GM18868 (cell line): ENCODE results near the gene TIAL1.

ENCODE experiments used
- ATAC-seq: cut with Tn5 transposase; IDR thresholded peaks from one replicate; pipeline ENCODE4 v1.9.1; 2021; ENCODE audit warnings: mild to moderate bottlenecking, moderate library complexity; ENCODE audit not compliant: unreplicated experiment

The TIAL1 gene

DNA sequence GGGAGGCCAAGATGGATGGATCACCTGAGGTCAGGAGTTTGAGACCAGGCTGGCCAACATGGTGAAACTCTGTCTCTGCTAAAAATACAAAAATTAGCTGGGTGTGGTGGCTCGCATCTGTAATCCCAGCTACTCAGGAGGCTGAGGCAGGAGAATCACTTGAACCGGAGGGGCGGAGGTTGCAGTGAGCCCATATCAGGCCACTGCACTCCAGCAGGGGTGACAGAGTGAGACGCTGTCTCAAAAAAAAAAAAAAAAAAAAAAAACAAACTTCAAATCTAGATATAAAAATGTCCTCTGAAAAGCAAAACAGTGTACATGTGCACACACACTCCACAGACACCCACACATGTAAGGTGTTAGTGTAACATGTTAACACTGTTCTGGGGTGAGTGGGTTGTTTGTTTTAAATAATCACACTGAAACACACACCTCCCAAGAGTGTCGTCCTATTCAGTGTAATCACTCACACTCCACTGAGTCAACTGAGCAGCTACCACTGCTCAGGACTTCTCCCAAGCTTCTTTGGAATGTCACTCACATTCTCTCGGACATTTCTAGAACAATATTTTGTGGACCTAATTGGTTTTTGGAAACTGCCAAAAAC lies 41.5 kb downstream of the TIAL1 start:
- no peak for ATAC-seq

DNA sequence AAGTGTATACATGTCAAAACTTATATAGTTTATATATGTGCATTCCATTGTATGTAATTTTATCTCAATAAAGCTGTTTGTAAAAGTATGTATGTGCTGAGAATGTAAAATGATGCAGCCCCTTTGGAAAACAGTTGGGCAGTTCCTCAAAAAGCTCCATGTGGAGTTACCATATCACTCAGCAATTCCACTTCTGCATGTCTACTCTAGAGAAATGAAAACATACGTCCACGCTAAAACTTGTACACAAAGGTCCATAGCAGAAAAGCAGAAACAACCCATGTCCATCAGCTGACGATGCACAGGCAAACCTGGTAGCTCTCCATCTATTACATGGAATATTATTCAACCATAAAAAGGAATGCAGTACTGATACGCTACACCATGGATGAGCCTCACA lies 45.9 kb downstream of the TIAL1 start:
- ATAC-seq, result no peak

DNA sequence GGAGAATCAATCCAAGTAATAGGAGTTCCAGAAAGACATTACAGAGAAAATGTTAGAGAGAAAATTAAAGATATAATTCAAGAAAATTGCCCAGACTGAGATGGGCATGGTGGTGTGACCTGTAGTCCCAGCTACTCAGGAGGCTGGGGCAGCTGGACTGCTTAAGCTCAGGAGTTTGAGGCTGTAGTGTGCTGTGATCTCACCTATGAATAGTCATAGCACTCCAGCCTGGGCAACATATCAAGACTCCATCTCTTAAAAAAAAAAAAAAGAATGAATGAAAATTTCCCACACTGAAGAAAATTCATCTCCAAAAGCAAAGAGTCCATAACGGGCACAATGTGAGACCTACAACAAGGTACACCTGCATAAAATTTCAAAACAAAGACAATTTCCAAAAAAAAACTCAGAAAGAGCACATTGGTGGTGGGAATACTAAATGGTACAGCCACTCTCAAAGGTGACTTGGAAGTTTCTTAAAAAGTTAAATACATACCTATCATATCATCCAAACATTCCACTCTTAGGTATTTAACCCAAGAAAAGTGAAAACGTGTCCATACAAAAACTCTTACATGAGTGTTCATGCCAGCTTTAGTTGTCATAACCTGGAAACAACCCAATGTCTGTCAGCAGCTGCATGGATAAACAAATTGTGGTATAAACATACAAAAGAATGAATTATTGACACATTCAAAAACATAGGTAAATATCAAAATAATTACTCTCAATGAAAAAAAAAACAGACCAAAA lies 47.3 kb downstream of the TIAL1 start:
- ATAC-seq, result no peak

DNA sequence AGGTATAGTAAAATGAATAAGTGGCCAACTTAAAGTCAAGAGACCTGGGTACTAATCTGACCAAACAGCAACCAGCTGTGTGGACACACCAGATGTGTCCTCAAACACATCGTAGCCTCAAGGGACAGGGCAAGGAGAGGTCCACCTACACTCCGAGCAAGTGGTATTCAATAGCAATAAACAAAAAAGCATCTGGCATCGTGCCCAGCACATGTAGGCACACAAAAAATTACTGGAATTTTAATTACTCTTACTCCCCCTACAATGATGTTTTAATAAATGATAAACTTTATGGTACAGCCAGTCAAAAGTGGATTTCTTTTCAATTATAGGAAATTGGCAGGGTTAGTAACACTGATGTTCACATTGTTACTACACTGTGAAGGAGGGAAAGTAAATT lies 50.8 kb downstream of the TIAL1 start:
- ATAC-seq, result no peak

DNA sequence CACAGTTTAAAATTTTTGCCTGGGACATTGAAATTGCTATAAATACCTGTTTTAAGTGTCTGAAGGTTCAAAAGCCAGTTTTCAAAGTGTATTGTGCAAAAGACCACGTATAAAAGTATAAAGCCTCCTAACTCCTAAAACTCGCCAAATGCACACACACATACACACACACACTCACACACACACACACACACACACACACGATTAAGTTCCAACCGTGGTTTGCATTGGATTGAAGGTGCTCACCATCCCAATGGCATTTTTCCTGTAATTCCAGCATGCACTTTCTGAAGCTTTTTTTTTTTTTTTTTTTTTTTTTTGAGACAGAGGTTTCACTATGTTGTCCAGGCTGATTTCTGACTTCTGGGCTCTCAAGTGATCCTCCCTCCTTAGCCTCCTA lies 51.5 kb downstream of the TIAL1 start:
- no peak for ATAC-seq

DNA sequence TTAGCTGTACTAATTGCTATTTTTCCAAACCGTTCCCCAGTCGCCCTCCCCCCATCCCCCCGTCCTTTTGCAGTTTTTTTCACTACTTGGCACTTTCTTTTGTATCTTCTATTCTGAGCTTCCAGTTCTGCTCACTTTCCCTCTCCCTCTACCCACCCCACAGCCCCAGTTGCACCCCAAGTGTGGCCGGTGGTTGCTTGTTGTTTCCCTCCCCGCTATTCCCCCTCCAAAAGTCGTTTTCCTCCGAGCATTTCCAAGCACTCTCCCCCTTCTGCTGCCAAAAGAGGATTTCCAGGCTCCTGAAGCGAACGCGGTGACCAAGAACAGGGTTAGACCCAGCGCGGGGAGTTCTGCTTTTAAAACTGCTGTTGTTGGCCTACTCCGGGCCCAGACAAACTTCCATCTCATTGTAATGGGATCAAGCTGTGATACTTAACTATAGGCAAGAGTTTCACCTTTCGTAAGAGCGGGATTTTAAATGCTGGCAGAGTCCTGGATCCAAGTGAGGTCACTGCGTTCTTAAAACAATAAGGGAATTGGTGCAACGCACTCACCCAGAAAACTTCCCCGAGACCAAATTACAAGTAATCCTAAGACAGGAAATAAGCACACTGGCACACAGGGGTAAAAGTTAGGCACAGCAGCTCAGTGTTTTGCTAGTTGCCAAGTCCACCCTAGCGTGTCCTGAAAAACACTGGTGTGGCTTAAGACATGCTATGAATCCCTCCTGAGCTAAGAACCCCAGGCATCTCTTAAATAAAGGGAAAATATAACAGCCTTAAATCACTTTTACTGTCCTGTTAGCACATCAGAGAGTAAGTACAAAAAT lies 52.7 kb downstream of the TIAL1 start:
- ATAC-seq, result no peak

DNA sequence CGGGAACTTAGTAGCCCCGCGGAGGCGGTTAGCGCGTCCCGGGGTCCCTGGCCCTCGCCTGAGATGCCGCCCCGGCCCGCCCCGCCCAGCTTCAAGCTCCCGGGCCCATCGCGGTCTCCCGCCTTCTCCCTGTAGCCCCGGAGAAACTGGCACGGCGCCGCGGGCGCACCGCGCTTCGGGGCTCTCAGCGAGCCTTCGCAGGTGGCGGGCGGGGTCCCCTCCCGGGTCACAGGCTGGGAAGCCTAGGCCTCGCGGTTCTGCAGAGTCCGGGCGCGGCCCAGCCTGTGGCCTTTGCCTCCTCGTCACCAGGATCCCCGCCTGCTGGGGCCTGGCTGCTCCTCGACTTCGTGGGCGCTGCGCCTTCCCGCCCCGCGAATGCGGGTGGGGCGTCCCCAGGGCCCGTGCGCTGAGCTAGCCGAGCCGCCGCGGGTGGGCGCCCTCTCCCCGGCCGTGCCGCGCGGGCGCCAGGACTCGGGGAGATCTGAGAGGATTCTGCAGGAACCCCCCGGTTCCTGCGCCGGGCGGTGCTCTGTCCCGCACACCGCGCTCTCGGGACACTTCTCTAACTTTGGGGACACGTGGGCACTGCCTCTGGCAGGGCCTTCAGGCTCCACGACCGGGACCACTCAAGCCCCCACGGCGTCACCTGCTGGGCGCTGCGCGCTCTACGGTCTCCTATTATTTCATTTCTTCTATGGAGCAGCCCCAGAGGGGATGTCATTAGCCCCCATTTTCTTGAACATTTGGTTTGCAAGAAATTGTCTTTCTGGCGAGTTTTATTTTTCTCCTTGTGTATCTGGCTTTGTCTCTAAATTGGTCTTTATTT lies 53.6 kb downstream of the TIAL1 start:
- peak; percentile 30 for ATAC-seq

DNA sequence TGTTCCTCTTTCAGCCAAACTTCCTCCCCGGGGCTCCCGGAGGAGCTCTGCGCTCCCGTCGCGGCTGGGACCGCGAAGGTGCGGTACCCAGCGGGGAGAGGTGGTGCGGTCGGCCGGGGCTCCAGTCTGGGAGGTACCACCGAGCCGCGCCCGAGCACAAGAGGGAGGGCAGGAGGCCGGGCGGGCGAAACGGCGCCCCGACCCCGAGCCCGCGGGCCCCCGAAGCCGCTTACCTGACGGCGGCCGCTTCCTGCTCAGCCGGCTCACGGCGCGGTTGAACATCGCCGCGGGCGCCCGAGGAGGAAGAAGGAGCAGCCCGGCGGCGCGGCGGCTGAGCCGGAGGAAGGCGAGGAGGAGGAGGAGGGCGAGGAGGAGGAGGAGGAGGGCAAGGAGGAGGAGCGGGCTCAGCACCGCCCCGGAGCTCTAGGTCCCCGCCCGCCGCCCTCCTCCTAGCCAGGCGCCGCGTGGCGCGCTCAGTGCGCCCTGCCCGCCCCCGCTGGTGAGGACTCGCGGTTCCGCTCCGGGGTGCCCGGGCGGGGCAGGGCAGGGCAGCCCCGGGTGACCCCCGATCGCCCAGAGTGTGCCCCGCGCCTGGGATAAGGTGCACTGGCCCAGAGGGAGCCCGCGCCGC lies 54.3 kb downstream of the TIAL1 start, which contains the start of gene RGS10:
RGS10 (minus strand) TSS at position 363 of the 631 bp plus-strand sequence; CDS start at position 282, 81 bp downstream.
- peak; percentile 73 for ATAC-seq

DNA sequence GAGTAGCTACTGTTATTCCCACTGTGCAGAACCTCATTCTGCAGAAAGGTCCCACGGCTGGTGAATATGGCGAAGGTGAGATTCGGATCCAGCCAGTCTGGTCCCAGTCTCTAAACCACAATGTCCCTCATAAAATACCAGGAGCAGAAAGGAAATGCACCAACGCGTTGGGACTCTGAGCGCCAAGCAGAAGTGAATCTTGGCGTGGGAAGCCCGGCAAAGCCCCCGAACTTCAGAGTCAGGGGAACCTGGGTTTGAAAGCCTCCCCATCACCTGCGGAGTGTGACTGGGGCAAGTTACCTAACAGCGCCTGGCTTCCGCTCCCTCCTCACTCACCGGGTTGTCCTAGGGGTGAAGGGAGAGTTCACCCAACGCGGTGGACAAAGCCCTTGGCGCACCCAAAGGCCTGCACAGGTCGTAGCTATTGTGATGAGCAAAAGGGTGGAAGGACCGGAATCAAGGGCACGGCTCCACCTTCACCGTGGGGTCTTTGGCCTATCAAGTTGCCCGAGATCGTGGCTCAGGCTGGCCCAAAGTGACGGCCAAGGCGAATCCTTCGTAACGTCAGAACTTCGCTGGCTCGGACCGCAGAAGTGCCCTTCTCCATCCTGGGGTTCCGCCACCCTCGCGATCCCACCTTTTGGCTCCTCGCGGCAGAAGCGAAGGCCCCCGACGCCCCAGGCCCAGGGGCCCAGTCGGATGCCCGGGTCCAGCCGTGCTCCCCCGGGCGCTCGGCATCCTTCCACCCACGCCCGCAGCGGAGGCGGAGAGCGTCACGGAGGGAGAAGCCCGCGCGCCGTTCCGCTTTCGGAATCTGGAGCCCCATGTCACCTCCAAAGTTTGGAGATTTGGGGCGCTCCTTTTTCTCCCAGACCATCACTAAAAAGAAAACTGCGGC lies 55.1 kb downstream of the TIAL1 start:
- no peak for ATAC-seq

DNA sequence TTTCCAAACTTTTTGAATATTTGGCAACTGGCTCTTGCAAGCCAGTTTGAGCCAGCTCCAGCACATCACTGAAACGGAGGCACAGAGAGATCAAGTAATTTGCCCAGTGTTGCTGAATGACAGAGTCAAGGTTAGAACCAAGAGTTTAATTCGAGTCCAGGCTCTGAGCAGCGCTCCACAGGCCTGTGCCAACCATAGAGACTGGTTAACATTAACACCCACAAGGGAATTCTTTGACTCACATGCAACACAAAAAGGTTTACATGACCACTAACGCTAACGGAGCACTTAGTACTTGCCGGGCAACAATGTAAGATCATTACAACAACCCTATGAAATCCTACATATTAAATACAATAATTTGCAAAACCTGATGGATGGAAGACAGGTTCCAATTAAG lies 55.7 kb downstream of the TIAL1 start:
- ATAC-seq, result no peak

DNA sequence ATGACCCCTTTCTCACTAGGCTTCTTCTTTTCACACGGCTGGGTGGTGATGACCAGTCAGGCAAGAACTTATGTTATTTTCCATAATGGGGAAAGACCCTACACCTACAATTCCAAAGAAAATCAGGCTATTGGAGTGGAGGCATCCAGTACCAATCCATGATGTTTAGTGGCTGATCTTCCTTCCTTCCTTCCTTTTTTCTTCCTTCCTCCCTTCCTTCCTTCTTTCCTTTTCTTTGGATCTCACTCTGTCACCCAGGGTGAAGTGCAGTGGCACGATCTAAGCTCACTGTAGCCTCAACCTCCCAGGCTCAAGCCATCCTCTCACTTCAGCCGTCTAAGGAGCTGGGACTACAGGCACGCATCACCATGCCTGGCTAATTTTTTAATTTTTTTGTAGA lies 56.7 kb downstream of the TIAL1 start:
- no peak for ATAC-seq

DNA sequence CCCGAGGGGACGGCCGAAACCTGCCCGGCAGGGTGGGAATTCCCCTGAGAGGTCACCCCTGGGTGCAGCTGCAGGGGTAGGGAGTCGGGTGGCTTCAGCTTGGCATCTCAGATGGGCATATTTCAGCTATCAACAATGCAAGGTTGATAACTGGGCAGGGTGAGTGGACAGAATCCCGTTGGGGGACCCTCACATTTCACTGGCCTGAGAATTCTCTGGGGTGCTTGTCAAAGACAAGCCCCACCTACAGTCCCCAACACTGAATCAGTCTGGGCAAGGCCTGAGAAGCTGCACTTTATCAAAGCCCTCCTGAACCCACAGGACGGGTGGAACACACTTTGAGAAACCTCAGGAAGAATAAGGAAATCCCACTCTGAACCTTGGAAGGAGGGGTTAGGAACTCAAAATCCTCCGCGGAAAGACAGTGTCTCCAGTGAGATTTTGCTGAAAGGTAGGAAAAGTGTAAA lies 57.4 kb downstream of the TIAL1 start:
- ATAC-seq, result no peak

DNA sequence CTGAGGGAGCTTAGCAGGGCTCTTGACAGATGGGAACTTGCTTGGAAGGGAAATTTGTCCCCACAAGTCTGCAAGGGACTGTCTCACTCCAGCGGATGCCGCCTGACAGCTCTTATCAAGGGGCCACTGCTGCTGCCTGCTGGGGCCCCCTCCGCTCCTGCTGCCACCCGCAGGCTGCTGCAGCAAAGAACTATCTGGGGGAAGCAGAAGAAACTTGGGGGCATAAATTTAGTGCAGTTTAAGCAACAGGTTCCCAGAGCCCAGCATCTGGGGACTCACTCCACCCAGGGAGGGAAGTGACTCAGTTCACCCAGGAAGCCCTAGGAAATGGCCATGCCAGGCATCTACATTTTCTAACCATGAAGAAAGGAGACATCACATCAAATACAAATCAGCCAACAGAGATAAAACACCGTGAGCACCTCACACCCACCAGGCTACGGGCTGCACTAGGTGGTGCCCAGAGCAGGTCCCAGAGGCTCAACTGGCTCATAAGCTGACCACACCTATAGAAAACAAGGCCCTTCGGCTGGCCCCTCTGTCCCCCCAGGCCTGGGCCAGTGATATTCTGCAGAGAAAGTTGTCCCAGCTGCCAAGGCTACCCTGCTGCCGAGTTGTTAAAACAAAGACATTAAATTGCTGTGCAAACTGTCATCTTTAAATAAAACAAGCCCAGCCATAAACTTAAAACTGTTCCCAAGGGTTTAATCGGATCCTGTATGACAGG lies 58.0 kb downstream of the TIAL1 start:
- no peak for ATAC-seq

DNA sequence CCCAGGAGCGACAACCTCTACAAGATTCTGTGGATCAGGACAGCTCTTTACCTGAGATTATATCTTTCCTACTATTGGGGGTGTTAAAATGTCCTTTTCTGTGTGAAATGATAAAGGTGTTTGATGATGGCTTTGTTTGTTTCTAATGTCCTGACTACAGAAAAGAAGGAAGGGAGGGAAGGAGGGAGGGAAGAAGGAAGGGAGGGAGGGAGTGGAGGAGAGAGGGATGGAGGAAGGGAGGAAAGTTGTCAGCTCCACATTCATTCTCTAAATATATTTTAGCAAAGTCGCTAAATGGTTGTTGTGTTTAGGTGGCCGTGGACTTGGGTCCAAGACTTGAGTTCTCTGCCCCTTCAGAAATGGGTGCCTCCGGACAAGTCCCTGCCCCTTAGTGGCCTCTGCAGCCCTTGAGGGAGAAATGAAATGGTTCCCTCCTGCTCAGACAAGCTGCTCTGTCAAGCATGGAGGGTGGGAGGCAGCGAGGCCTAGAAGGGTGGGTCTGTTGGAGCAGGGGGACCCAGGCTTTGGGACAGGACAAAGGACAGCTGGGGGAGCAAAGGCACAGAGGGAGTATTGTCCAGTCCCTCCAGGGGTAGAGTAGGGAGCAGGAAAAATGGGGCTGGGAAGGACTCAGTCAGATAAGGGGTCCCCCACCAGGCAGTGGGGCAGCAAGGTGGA lies 58.7 kb downstream of the TIAL1 start:
- no peak for ATAC-seq

DNA sequence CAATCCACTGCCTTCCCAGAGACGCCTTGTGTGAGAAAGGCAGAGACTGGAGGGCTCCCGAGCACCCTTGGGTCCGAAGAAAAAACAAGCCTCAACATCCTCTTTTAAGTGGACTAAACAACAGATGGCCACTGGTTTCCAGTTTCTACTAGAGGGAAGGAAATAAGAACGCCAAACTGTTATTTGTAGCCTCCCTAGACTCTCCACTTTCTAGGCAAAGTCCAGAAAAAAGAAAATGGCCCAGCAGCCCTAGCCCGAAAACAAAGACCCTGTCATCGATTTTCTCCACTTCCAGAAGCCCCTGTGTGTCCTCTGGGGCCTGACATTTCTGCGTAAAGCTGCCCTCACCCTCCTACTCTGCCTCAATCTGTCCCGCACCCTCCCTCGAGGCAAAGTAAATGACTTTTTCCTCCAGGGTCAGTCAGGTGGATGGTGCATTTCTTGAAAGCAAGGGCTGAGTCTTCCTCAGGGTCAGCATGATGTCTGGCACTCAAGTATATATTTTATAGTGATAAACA lies 60.2 kb downstream of the TIAL1 start:
- ATAC-seq, result no peak

DNA sequence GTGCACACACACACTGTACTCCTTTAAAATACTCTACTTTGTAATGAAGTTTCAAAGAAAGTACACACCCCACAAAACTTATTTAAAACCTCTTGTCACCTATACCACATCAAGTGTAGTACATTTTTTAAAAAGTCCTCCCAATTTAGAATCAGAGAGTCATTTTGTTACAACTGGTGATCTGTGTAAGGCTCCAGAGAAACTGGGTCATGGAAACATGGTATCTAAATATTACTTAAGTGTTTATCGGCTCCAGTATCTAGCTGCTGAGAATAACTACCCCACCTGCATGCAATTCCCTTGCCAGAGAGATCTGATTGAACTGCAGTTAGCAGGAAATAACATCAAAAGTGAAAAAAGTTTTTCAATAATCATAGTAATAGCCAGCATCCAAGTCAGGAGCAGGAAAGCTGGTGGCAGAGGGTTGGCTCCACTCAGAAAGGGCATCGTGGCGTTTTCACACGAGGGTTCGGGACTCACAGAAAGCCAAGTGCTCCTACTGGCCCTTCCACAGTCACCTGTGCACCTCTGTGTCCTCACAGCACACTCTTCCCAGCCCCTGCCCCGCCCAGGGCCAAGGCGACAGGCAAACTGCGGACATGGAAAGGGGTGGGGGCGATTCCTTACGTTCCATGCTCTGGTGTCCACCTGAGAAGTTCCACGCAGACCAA lies 60.8 kb downstream of the TIAL1 start:
- no peak for ATAC-seq

DNA sequence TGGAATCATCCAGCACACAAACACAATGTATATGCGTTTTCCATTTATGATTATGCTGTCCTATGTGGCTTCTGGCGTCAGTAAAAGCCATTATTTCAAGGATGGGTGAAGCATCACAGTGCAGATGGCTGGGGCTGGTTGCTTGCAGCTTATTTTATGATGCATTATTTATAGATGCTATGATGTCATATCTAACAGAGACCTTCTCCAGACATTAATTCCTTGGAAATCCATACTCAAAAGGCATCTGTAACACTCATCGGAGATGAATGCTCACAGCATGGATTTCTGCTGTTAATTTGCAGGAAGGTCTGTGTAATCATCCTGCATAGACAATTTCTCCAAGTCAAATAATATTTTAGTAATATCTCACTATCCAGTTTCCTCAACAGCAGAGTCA lies 61.5 kb downstream of the TIAL1 start:
- no peak for ATAC-seq
